SIG-M5 treated with dmso at 0.1 percent for 504 hours (cell line): ENCODE results near the gene CDC123.
A peak's percentile ranks its signal among the peaks of the same experiment; 100 is the strongest.
"Not testable (repeated sequence)": the region's sequence is repeated elsewhere in the genome, so short reads cannot be mapped to it uniquely, and the experiment has no call there.

Experiments
- DNase-seq: peaks from one replicate; lab custom pipeline; 2025; ENCODE audit not compliant: unreplicated experiment; lab: John Stamatoyannopoulos, UW

Gene CDC123

GRCh38 chr10:12195603-12196506 lies at the start of gene CDC123, which contains the start of gene NUDT5:
CDC123 (plus strand) TSS chr10:12196188; CDS start chr10:12196246, 58 bp downstream.
NUDT5 (minus strand) TSS chr10:12195891; CDS start chr10:12186291, 9,600 bp downstream.
- DNase-seq: peak; percentile 85

- DNase-seq: no peak
Observed at GRCh38 chr10:12150163-12150562, 45.8 kb upstream of the CDC123 start.

- DNase-seq: no peak
Observed at GRCh38 chr10:12154516-12154915, 41.5 kb upstream of the CDC123 start.

GRCh38 chr10:12156367-12157123 lies 39.4 kb upstream of the CDC123 start:
- DNase-seq: no peak

- DNase-seq: peak; percentile 80
Observed at GRCh38 chr10:12158111-12158510, 37.9 kb upstream of the CDC123 start.

GRCh38 chr10:12160664-12161063 lies 35.3 kb upstream of the CDC123 start:
- no peak for DNase-seq

GRCh38 chr10:12162927-12163326 lies 33.1 kb upstream of the CDC123 start:
- no peak for DNase-seq

GRCh38 chr10:12164085-12164484 lies 31.9 kb upstream of the CDC123 start:
- DNase-seq: no peak

GRCh38 chr10:12165036-12165435 lies 31.0 kb upstream of the CDC123 start:
- no peak for DNase-seq

- no peak for DNase-seq
Observed at GRCh38 chr10:12165999-12166775, 29.8 kb upstream of the CDC123 start.

GRCh38 chr10:12171512-12171911 lies 24.5 kb upstream of the CDC123 start:
- DNase-seq: not testable (repeated sequence)

GRCh38 chr10:12177642-12178041 lies 18.3 kb upstream of the CDC123 start:
- DNase-seq: no peak

GRCh38 chr10:12179606-12180170 lies 16.3 kb upstream of the CDC123 start:
- peak; percentile 88 for DNase-seq

GRCh38 chr10:12180221-12180974 lies 15.6 kb upstream of the CDC123 start:
- no peak for DNase-seq

- DNase-seq: peak; percentile 91
Observed at GRCh38 chr10:12181065-12181775, 14.8 kb upstream of the CDC123 start.

GRCh38 chr10:12184165-12184564 lies 11.8 kb upstream of the CDC123 start:
- DNase-seq: no peak

- DNase-seq: no peak
Observed at GRCh38 chr10:12186323-12186722, 9.7 kb upstream of the CDC123 start.

GRCh38 chr10:12187321-12187905 lies 8.6 kb upstream of the CDC123 start:
- no peak for DNase-seq

- DNase-seq: no peak
Observed at GRCh38 chr10:12188656-12189055, 7.3 kb upstream of the CDC123 start.
